SK-N-SH (cell line): ENCODE measurements around the gene NEUROD1. TPM values are rescaled to one million over a fixed set of nuclear protein-coding genes. Genes with fewer than 3 reads are reported as not detected.
A peak's percentile ranks its signal among the peaks of the same experiment; 100 is the strongest.

Experiments used
- CTCF ChIA-PET: fragments of 300-600, 350-600 bp; formaldehyde crosslinking; extraction: SDS; loops from one replicate; lab custom pipeline; 2021; lab: Yijun Ruan, JAX
- POLR2A ChIA-PET: fragments of 350-600 bp; sonication (Branson Sonifier 250); formaldehyde crosslinking; extraction: SDS; loops from one replicate; lab custom pipeline; 2020; ENCODE audit warnings: antibody characterized with exemption, inconsistent platforms; lab: Yijun Ruan, JAX
- DNase-seq: peaks from one replicate; pipeline ENCODE4 v3.0.0; 2012
- H2AFZ ChIP-seq: fragments of 200-600 bp; sonication (generic); 2 replicates; pipeline ENCODE4 v1.8.1; 2016; ENCODE audit warnings: antibody characterized with exemption, mild to moderate bottlenecking, low read depth
- H3F3A ChIP-seq: fragments of 200-600 bp; sonication (generic); replicated peaks from 2 replicates; pipeline ENCODE3; 2016; ENCODE audit warnings: antibody characterized with exemption, mild to moderate bottlenecking; ENCODE audit not compliant: insufficient read depth
- H3K27ac ChIP-seq, 2 experiments: fragments of 200-500 bp in 1 of 2; fragments of 200-600 bp in 1 of 2; sonication (Bioruptor generic) in 1 of 2; sonication (generic), shearing (Covaris generic) in 1 of 2; 2 replicates each; pipeline versions ENCODE4 v1.5.1 to v1.6.1; 2014 to 2016; ENCODE audit warnings: low read depth in 2 of 2, inconsistent platforms in 1 of 2, low read length in 1 of 2, mild to moderate bottlenecking in 1 of 2, mixed read lengths in 1 of 2
- H3K27me3 ChIP-seq: fragments of 200-600 bp; sonication (generic), shearing (Covaris generic); 2 replicates; pipeline ENCODE4 v1.6.1; 2016; ENCODE audit warnings: mixed run types; ENCODE audit not compliant: insufficient read depth
- H3K36me3 ChIP-seq, 2 experiments: fragments of 200-500 bp in 1 of 2; fragments of 200-600 bp in 1 of 2; sonication (Bioruptor generic) in 1 of 2; sonication (generic) in 1 of 2; replicated peaks in 1 of 2; 2 replicates each; pipeline versions ENCODE3 to v1.5.1; 2014 to 2016; ENCODE audit warnings: low read length in 1 of 2, mild to moderate bottlenecking in 1 of 2; ENCODE audit not compliant: insufficient read depth in 2 of 2, control insufficient read depth in 1 of 2
- H3K4me1 ChIP-seq, 2 experiments: fragments of 200-500 bp in 1 of 2; fragments of 200-600 bp in 1 of 2; sonication (Bioruptor generic) in 1 of 2; sonication (generic), shearing (Covaris generic) in 1 of 2; 2 replicates each; pipeline versions ENCODE4 v1.5.1 to v1.6.1; 2014 to 2016; ENCODE audit warnings: low read depth in 1 of 2, low read length in 1 of 2, mixed run types in 1 of 2; ENCODE audit not compliant: insufficient read depth in 2 of 2, control insufficient read depth in 1 of 2
- H3K4me2 ChIP-seq: fragments of 200-600 bp; sonication (generic), shearing (Covaris generic); 2 replicates; pipeline ENCODE4 v1.6.1; 2017; ENCODE audit warnings: mixed run types
- H3K4me3 ChIP-seq, 2 experiments: fragments of 200-500 bp in 1 of 2; fragments of 200-600 bp in 1 of 2; sonication (Bioruptor generic) in 1 of 2; sonication (generic), shearing (Covaris generic) in 1 of 2; 2 replicates each; pipeline versions ENCODE4 v1.5.1 to v1.8.1; 2014 to 2016; ENCODE audit warnings: low read depth in 2 of 2, inconsistent platforms in 1 of 2, low read length in 1 of 2, mild to moderate bottlenecking in 1 of 2, mixed read lengths in 1 of 2, moderate library complexity in 1 of 2
- H3K79me2 ChIP-seq: fragments of 200-600 bp; sonication (generic); 2 replicates; pipeline ENCODE4 v1.8.1; 2017; ENCODE audit warnings: mild to moderate bottlenecking; ENCODE audit not compliant: insufficient read depth
- H3K9ac ChIP-seq: fragments of 200-600 bp; sonication (generic); 2 replicates; pipeline ENCODE4 v1.6.1; 2017; ENCODE audit warnings: mixed run types
- H3K9me2 ChIP-seq: fragments of 200-600 bp; sonication (generic); 2 replicates; pipeline ENCODE4 v1.6.1; 2017; ENCODE audit warnings: mixed run types
- H3K9me3 ChIP-seq: fragments of 200-600 bp; sonication (generic); 2 replicates; pipeline ENCODE4 v1.6.1; 2017; ENCODE audit warnings: mixed run types, mild to moderate bottlenecking, moderate library complexity
- H4K20me1 ChIP-seq: fragments of 200-600 bp; sonication (generic); 2 replicates; pipeline ENCODE4 v1.6.1; 2017; ENCODE audit warnings: mild to moderate bottlenecking, mixed run types; ENCODE audit not compliant: insufficient read depth
- CHD2 ChIP-seq: fragments of 150-350 bp; IDR thresholded peaks from 2 replicates; pipeline ENCODE4 v1.6.1; 2018; ENCODE audit warnings: low read length; ENCODE audit not compliant: partially characterized antibody
- ELF1 ChIP-seq: IDR thresholded peaks from 2 replicates; pipeline ENCODE4 v1.4.0; 2012
- EP300 ChIP-seq, 2 experiments: IDR thresholded peaks; 2 replicates each; pipeline versions ENCODE4 v1.4.0 to v1.6.1; 2012; ENCODE audit warnings: borderline replicate concordance in 1 of 2, low read depth in 1 of 2, low read length in 1 of 2
- GATA2 ChIP-seq: sonication (generic); formaldehyde crosslinking; IDR thresholded peaks from 2 replicates; pipeline ENCODE4 v1.5.0; 2020; ENCODE audit warnings: mild to moderate bottlenecking, missing genetic modification reagents
- JUND ChIP-seq: IDR thresholded peaks from 2 replicates; pipeline ENCODE4 v1.4.0; 2012
- MAX ChIP-seq: IDR thresholded peaks from 2 replicates; pipeline ENCODE4 v1.4.0; 2012; ENCODE audit warnings: low read depth
- MXI1 ChIP-seq: IDR thresholded peaks from 2 replicates; pipeline ENCODE4 v1.6.1; 2012; ENCODE audit warnings: mild to moderate bottlenecking, low read depth, low read length, improper control_type of control experiment
- NFIC ChIP-seq: IDR thresholded peaks from 2 replicates; pipeline ENCODE4 v1.4.0; 2012; ENCODE audit warnings: borderline replicate concordance
- RAD21 ChIP-seq: IDR thresholded peaks from 2 replicates; pipeline ENCODE4 v1.6.1; 2012; ENCODE audit warnings: mild to moderate bottlenecking, low read length
- RXRA ChIP-seq: IDR thresholded peaks from 2 replicates; pipeline ENCODE4 v1.4.0; 2012; ENCODE audit warnings: low read depth, mild to moderate bottlenecking, borderline replicate concordance
- SMC3 ChIP-seq: IDR thresholded peaks from 2 replicates; pipeline ENCODE4 v1.6.1; 2012; ENCODE audit warnings: low read depth, low read length, improper control_type of control experiment
- TCF12 ChIP-seq: IDR thresholded peaks from 2 replicates; pipeline ENCODE4 v1.4.0; 2012
- TEAD4 ChIP-seq: IDR thresholded peaks from 2 replicates; pipeline ENCODE4 v1.4.0; 2012; ENCODE audit warnings: mild to moderate bottlenecking, borderline replicate concordance; ENCODE audit not compliant: insufficient read depth
- WGBS: methylation state at CpG from one replicate; pipeline ENCODE4 v1.1.6; 2017; ENCODE audit warnings: low lambda C conversion rate; 5-methylcytosine and 5-hydroxymethylcytosine counted together
- polyA plus RNA-seq, 3 experiments: library from polyadenylated mRNA; depleted of rRNA; stranded (reverse); fragments of >200 nt; gene quantifications; 2 replicates each; pipeline ENCODE4 v1.2.3, GENCODE V29; 2012
- TF ChIP-seq, protein P1 (sequence below): IDR thresholded peaks from 2 replicates; pipeline ENCODE4 v1.4.0; 2012; ENCODE audit warnings: low read depth, borderline replicate concordance

Gene NEUROD1
- polyA plus RNA-seq, 1 of the 3 experiments (the other 2 are of a cell fraction): 0.02 TPM

- no peak for DNase-seq
Measured at GRCh38 chr2:181632733-181633401, 47.5 kb downstream of the NEUROD1 start.

GRCh38 chr2:181628590-181629585 lies 51.4 kb downstream of the NEUROD1 start:
- no peak overlapping the region for H3K4me2 ChIP-seq
- peak overlapping the region in 1 of 2 experiments; percentile 55; a peak in 2 of 4 replicates for H3K27ac ChIP-seq
- no peaks in the 10 kb centered on the region for H3K9me2 ChIP-seq
- H3K4me3 ChIP-seq: no peak overlapping the region
- no peak overlapping the region for H3K9ac ChIP-seq
- no peaks in the 10 kb centered on the region for H3K79me2 ChIP-seq
- DNase-seq: peak; percentile 13
- ChIA-PET CTCF (interaction anchor here (1.1 kb wide), 1 partner anchor 63 kb away, joined by 3 read pairs; no protein-coding TSS in a partner anchor), POLR2A (no interaction called here)
- H2AFZ ChIP-seq: no peak overlapping the region
- no peak for TF ChIP-seq TCF12
- TF ChIP-seq RXRA: no peak
- TF ChIP-seq JUND: no peak
- TF ChIP-seq, protein P1, sequence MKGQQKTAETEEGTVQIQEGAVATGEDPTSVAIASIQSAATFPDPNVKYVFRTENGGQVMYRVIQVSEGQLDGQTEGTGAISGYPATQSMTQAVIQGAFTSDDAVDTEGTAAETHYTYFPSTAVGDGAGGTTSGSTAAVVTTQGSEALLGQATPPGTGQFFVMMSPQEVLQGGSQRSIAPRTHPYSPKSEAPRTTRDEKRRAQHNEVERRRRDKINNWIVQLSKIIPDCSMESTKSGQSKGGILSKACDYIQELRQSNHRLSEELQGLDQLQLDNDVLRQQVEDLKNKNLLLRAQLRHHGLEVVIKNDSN: no peak
- peak in 1 of 2 experiments; percentile 41; a peak in 1 of 4 replicates for TF ChIP-seq EP300 (IDR thresholded peaks at IDR 0.05; ENCODE audit: borderline replicate concordance in 1 of 2, low read depth in 1 of 2, low read length in 1 of 2)
- peak; percentile 65 for TF ChIP-seq GATA2 (CRISPR knock-in tag)
- no peak for TF ChIP-seq MAX
- no peaks in the 10 kb centered on the region for H4K20me1 ChIP-seq
- H3K4me1 ChIP-seq: no peaks in the 10 kb centered on the region; a peak in 2 of 4 replicates
- H3K9me3 ChIP-seq: no peaks in the 10 kb centered on the region
- H3K27me3 ChIP-seq: no peaks in the 10 kb centered on the region; the same call in 1 of the 2 replicates
- H3K36me3 ChIP-seq: no peaks in the 10 kb centered on the region
- H3F3A ChIP-seq: no peaks in the 10 kb centered on the region
- 51% methylated on average over 3 of the region's 3 CpGs for WGBS

More at GRCh38 chr2:181632733-181633401, 47.5 kb downstream of the NEUROD1 start:
- Histone ChIP-seq H3K36me3 (no peaks in the 10 kb centered on the region), H3K4me2 (no peak overlapping the region), H3K27me3 (no peaks in the 10 kb centered on the region; the same call in 1 of the 2 replicates), H3K9me3 (no peaks in the 10 kb centered on the region), H3K4me1 (no peaks in the 10 kb centered on the region; a peak in 2 of 4 replicates), H3K4me3 (no peak overlapping the region), H2AFZ (no peak overlapping the region), H3K27ac (no peak overlapping the region), H3K79me2 (no peaks in the 10 kb centered on the region), H3K9me2 (0 out of 2 replicates have a peak, but pooled peaks cover 2% of the 10 kb centered on the region), H3F3A (no peaks in the 10 kb centered on the region), H3K9ac (no peak overlapping the region), H4K20me1 (no peaks in the 10 kb centered on the region)
- no peak for TF ChIP-seq TEAD4
- no peak for TF ChIP-seq RXRA
- no peak for TF ChIP-seq CHD2
- no peak for TF ChIP-seq GATA2 (CRISPR knock-in tag)
- TF ChIP-seq MXI1: no peak
- TF ChIP-seq RAD21: no peak
- no peak for TF ChIP-seq NFIC
- TF ChIP-seq EP300 (IDR thresholded peaks at IDR 0.05; ENCODE audit: borderline replicate concordance in 1 of 2, low read depth in 1 of 2, low read length in 1 of 2): no peak
- no peak for TF ChIP-seq JUND
- no peak for TF ChIP-seq ELF1
- TF ChIP-seq SMC3: no peak
- ChIA-PET POLR2A (no interaction called here), CTCF (no interaction called here)
- WGBS: 56% methylated on average over 2 of the region's 4 CpGs
